Aorta (tissue), 5 donors: ENCODE data around the gene CLEC20A. TPM values are rescaled to one million over a fixed set of nuclear protein-coding genes. Genes with fewer than 3 reads are reported as not detected.
A peak's percentile ranks its signal among the peaks of the same experiment; 100 is the strongest.

Experiments
- ATAC-seq: fragments of 200-7000 bp; cut with Tn5 transposase; one replicate; pipeline ENCODE4 v1.9.1; 2022; ENCODE audit warnings: moderate library complexity; ENCODE audit not compliant: low FRiP score
- DNase-seq, 2 donors: peaks; one replicate each; pipeline ENCODE4 v3.0.0-alpha.2; 2020
- H3K27ac ChIP-seq, 2 donors: one replicate each; pipeline ENCODE4 v1.5.1; 2013; ENCODE audit warnings: low read length in 2 of 2, mild to moderate bottlenecking in 2 of 2, moderate library complexity in 2 of 2, control low read depth in 1 of 2, inconsistent platforms in 1 of 2, low read depth in 1 of 2
- H3K27me3 ChIP-seq, 2 donors: one replicate each; pipeline ENCODE4 v1.6.1; 2013; ENCODE audit warnings: control low read depth in 1 of 2, low read length in 1 of 2, mild to moderate bottlenecking in 1 of 2, moderate library complexity in 1 of 2; ENCODE audit not compliant: insufficient read depth in 2 of 2, control insufficient read depth in 1 of 2
- H3K36me3 ChIP-seq, 2 donors: one replicate each; pipeline ENCODE4 v1.6.1; 2013; ENCODE audit warnings: control low read depth in 1 of 2, low read length in 1 of 2, mild to moderate bottlenecking in 1 of 2; ENCODE audit not compliant: insufficient read depth in 2 of 2, control insufficient read depth in 1 of 2
- H3K4me1 ChIP-seq, 2 donors: one replicate each; pipeline ENCODE4 v1.6.1; 2013; ENCODE audit warnings: low read length in 2 of 2, control low read depth in 1 of 2, mild to moderate bottlenecking in 1 of 2, moderate library complexity in 1 of 2; ENCODE audit not compliant: insufficient read depth in 2 of 2, control insufficient read depth in 1 of 2
- H3K4me3 ChIP-seq, 2 donors: one replicate each; pipeline ENCODE4 v1.5.1; 2013; ENCODE audit warnings: low read length in 2 of 2, control low read depth in 1 of 2, mild to moderate bottlenecking in 1 of 2
- H3K9me3 ChIP-seq: one replicate; pipeline ENCODE4 v1.6.1; 2013; ENCODE audit warnings: mild to moderate bottlenecking, low read length; ENCODE audit not compliant: control insufficient read depth
- WGBS, 2 donors: extraction: QIAGEN DNeasy Blood & Tissue Kit; methylation state at CpG; one replicate each; pipeline ENCODE4 v1.1.7; 2013; 5-methylcytosine and 5-hydroxymethylcytosine counted together
- intact Hi-C, 2 donors: fragments of 100-400 bp; cut with DNase I; formaldehyde crosslinking; loops; one replicate each; pipeline versions ENCODE4 v1.14.2 to v1.15.0; 2022
- polyA plus RNA-seq, 2 donors: library from polyadenylated mRNA; stranded (reverse); fragments of 200-250 nt; gene quantifications; one replicate each; pipeline ENCODE4 v1.2.3, GENCODE V29; 2013
- total RNA-seq, 2 donors: library from RNA; stranded (reverse); fragmentation: NEBNext Ultra II Directional; extraction: Animal tissue kit (Norgen Biotek cat#: 25700); gene quantifications; one replicate each; pipeline ENCODE4 v1.2.1, GENCODE V29; 2021
- donor health status: healthy with polysubstance abuse.
- donor health status: Bipolar disorder and iron deficiency.
- donor health status: DM: no; HTN: no; CAD: no.
- donor health status: DM: no; HTN: no; CAD: no.
- donor health status: DM: yes; HTN: yes; CAD: no.

Gene CLEC20A
- total and polyA plus RNA-seq, 4 donors = not detected

GRCh38 chr1:178531887-178532286 lies 35.1 kb upstream of the CLEC20A start:
- H3K27me3 ChIP-seq = no peaks in the 10 kb centered on the region
- H3K27ac ChIP-seq = no peak overlapping the region
- DNase-seq (peak in 1 of 2 donors; percentile 46), ATAC-seq (peak; percentile 23)
- WGBS, 2 donors = 52% methylated on average over 10 of the region's 10 CpGs
- no peaks in the 10 kb centered on the region for H3K4me1 ChIP-seq
- intact Hi-C loops = no loop called here
- no peaks in the 10 kb centered on the region for H3K36me3 ChIP-seq
- H3K4me3 ChIP-seq = no peak overlapping the region
- no peaks in the 10 kb centered on the region for H3K9me3 ChIP-seq

- H3K27ac ChIP-seq = no peak overlapping the region
- H3K27me3 ChIP-seq = no peaks in the 10 kb centered on the region
- no peak for ATAC-seq
- no peak for DNase-seq
- no peaks in the 10 kb centered on the region for H3K9me3 ChIP-seq
- no peak overlapping the region for H3K4me3 ChIP-seq
- 94 to 98% methylated on average over 3 of the region's 3 CpGs for WGBS, 2 donors
- intact Hi-C loops = no loop called here
- no peaks in the 10 kb centered on the region for H3K4me1 ChIP-seq
- no peaks in the 10 kb centered on the region for H3K36me3 ChIP-seq
Measured at GRCh38 chr1:178530502-178530901, 33.7 kb upstream of the CLEC20A start.

DNA sequence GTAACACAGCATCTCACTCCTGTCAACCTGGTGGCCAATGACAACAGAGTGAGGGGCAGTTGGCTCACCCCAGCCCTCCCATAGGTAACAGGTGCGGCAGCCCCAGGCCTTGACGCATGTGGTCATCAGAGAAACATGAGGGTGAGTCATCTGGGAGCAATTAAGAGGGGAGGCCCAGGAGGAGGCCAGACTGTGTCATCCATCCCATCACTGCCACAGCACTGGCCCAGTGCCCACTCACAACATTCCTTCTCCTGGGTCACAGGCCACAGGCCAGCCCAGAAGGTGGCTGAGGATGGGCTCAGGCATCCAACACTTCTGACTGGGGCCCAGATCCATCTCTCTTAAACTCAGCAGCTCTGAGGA lies 33.3 kb upstream of the CLEC20A start:
- Histone ChIP-seq H3K4me1 (no peaks in the 10 kb centered on the region), H3K27ac (no peak overlapping the region), H3K4me3 (no peak overlapping the region), H3K36me3 (no peaks in the 10 kb centered on the region), H3K9me3 (no peaks in the 10 kb centered on the region), H3K27me3 (no peaks in the 10 kb centered on the region)
- 91 to 96% methylated on average over 2 of the region's 2 CpGs for WGBS, 2 donors
- ATAC-seq = no peak
- peak in 1 of 2 donors; percentile 51 for DNase-seq
- intact Hi-C loops = no loop called here

GRCh38 chr1:178529364-178530036 lies 32.7 kb upstream of the CLEC20A start:
- intact Hi-C loops = no loop called here
- ATAC-seq = no peak
- 90 to 93% methylated on average over 8 of the region's 8 CpGs for WGBS, 2 donors

GRCh38 chr1:178528953-178529335 lies 32.2 kb upstream of the CLEC20A start:
- H3K4me1 ChIP-seq = no peaks in the 10 kb centered on the region
- H3K27me3 ChIP-seq = no peaks in the 10 kb centered on the region
- H3K36me3 ChIP-seq = no peaks in the 10 kb centered on the region
- WGBS, 2 donors = 69 to 79% methylated on average over 4 of the region's 4 CpGs
- H3K27ac ChIP-seq = no peak overlapping the region
- intact Hi-C loops = no loop called here
- H3K4me3 ChIP-seq = no peak overlapping the region
- ATAC-seq (no peak), DNase-seq (no peak)
- H3K9me3 ChIP-seq = no peaks in the 10 kb centered on the region

More at GRCh38 chr1:178529364-178530036, 32.7 kb upstream of the CLEC20A start:
- H3K27ac ChIP-seq = no peak overlapping the region
- no peaks in the 10 kb centered on the region for H3K36me3 ChIP-seq
- no peak overlapping the region for H3K4me3 ChIP-seq
- DNase-seq = peak in 1 of 2 donors; percentile 42
- H3K9me3 ChIP-seq = no peaks in the 10 kb centered on the region
- no peaks in the 10 kb centered on the region for H3K27me3 ChIP-seq
- no peaks in the 10 kb centered on the region for H3K4me1 ChIP-seq

DNA sequence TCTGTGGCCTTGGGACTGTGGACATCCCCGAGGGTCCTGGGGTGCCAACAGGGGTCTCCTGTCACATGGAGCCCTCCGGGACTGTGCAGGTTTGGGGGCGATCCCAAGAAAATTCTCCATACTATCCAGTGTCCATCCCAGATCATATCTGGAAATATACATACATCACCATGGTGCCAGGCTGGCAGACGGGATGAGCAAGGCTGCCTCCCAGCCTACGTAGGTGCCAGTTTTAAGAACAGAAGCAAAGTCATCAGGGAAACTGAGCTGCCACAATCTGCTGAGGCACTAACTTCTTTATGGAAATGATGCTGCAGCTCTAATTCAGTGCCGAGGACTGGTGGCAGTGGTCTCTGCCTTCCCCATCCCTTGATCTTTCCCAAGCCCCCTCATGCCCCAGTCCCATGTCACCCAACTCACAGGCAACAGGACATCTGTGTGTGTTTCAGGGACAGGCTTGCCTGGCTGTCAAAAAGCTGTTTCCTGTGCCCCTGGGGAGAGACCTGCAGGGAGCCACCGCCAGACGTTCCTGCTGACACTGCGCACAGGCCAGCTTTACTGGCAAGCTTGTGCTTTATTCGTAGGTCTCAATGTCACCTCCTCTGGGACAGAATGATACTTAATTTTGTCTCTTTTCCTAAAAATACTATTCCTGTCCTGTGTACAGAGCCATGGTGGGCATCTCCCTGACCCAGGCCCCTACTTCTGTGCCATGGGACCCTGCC lies 31.6 kb upstream of the CLEC20A start:
- H3K36me3 ChIP-seq = no peaks in the 10 kb centered on the region
- peak in 1 of 2 donors; percentile 55 for DNase-seq
- H3K4me3 ChIP-seq = no peak overlapping the region
- H3K9me3 ChIP-seq = no peaks in the 10 kb centered on the region
- WGBS, 2 donors = 86 to 89% methylated on average over 10 of the region's 10 CpGs
- intact Hi-C loops = no loop called here
- no peak for ATAC-seq
- H3K27ac ChIP-seq = no peak overlapping the region
- H3K4me1 ChIP-seq = no peaks in the 10 kb centered on the region
- no peaks in the 10 kb centered on the region for H3K27me3 ChIP-seq

- no peak for DNase-seq
- Histone ChIP-seq H3K4me1 (no peaks in the 10 kb centered on the region), H3K4me3 (no peak overlapping the region), H3K27ac (no peak overlapping the region), H3K27me3 (no peaks in the 10 kb centered on the region), H3K9me3 (no peaks in the 10 kb centered on the region), H3K36me3 (no peaks in the 10 kb centered on the region)
- intact Hi-C loops = no loop called here
- ATAC-seq = no peak
- 92% methylated on average over 4 of the region's 4 CpGs for WGBS, 2 donors
Measured at GRCh38 chr1:178527117-178527516, 30.4 kb upstream of the CLEC20A start.

GRCh38 chr1:178521241-178521640 lies 24.5 kb upstream of the CLEC20A start:
- Histone ChIP-seq H3K9me3 (no peaks in the 10 kb centered on the region), H3K27me3 (no peaks in the 10 kb centered on the region), H3K27ac (no peak overlapping the region), H3K36me3 (no peaks in the 10 kb centered on the region), H3K4me1 (no peaks in the 10 kb centered on the region), H3K4me3 (no peak overlapping the region)
- WGBS, 2 donors = 92 to 96% methylated on average over 4 of the region's 4 CpGs
- DNase-seq (peak in 1 of 2 donors; percentile 68), ATAC-seq (peak; percentile 33)
- intact Hi-C loops = no loop called here

DNA sequence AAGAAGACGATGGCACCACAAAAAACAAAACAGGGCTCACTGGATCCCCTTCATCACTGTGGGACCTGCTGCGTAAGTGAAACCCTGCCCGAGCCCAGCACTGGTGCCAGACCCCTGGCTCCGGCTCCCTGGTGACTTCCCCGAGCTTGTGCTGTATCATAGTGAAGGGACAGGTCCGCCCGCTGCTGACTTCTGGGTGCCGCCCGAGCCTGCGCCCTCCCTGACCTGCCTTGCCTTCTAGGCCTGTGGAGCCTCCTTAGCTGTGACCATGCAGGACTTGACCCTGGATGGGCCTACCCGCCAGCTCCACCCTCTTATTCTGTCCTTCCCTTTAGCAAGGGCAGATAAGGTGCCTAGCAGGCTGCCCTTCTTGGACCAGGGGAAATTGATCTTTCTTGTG lies 24.0 kb upstream of the CLEC20A start:
- H3K27ac ChIP-seq = no peak overlapping the region
- DNase-seq (peak in 1 of 2 donors; percentile 72), ATAC-seq (no peak)
- H3K27me3 ChIP-seq = no peaks in the 10 kb centered on the region
- H3K4me3 ChIP-seq = no peak overlapping the region
- intact Hi-C loops = no loop called here
- H3K4me1 ChIP-seq = no peaks in the 10 kb centered on the region
- no peaks in the 10 kb centered on the region for H3K36me3 ChIP-seq
- no peaks in the 10 kb centered on the region for H3K9me3 ChIP-seq
- 94 to 96% methylated on average over 10 to 11 of the region's 11 CpGs for WGBS, 2 donors
